ENCODE data around the gene CCDC43.

DNA sequence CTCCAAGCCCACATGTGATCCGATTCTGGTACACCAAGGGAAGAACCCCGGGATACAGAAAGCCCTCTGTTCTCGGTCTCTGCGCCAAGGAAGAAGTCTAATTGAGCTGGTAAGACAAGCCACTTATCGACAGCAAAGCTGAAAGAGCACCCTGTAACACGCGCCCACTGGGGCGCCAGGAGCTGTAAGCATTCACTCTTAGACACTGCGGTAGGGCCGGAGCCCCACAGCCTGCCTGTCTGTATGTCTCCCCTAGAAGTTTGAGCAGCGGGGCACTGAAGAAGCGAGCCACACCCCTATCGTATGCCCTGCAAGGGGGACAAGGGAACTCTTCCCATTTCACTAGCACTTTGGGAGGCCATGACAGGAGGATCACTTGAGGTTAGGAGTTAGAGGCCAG, 60.3 kb downstream of the CCDC43 start:
- TF ChIP-seq, protein P1, sequence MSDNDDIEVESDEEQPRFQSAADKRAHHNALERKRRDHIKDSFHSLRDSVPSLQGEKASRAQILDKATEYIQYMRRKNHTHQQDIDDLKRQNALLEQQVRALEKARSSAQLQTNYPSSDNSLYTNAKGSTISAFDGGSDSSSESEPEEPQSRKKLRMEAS (IDR thresholded peaks at IDR 0.05): no peak
- TF ChIP-seq FOXM1 (IDR thresholded peaks at IDR 0.05; ENCODE audit: borderline replicate concordance, low read depth): no peak
- TF ChIP-seq CEBPB (IDR thresholded peaks at IDR 0.05): no peak
- no peak for TF ChIP-seq NFIC (IDR thresholded peaks at IDR 0.05)
- no peak for TF ChIP-seq TEAD4 (IDR thresholded peaks at IDR 0.05)

Measured in Ishikawa (cell line).